ENCODE data around the gene MAP2. TPM values are rescaled to one million over a fixed set of nuclear protein-coding genes. Genes with fewer than 3 reads are reported as not detected.

MAP2 gene
- total RNA-seq, 1 donor from 2014 or later, result 58.1 TPM

- TF ChIP-seq CTCF (IDR thresholded peaks at IDR 0.05; ENCODE audit: insufficient read depth, low read length, poor library complexity, severe bottlenecking), result no peak
- no peaks in the 10 kb centered on the region for H3K36me3 ChIP-seq (ENCODE audit: control insufficient read depth, insufficient read depth, low read length)
- no peak for DNase-seq (ENCODE audit: low read depth)
- H3K4me3 ChIP-seq (ENCODE audit: low read depth, low read length), result no peak overlapping the region
- no peaks in the 10 kb centered on the region for H3K27me3 ChIP-seq (ENCODE audit: control insufficient read depth, insufficient read depth, low read length)
Observed at GRCh38 chr2:209532321-209532720, 108.5 kb downstream of the MAP2 start.

- Histone ChIP-seq H3K36me3 (ENCODE audit: control insufficient read depth, insufficient read depth, low read length) (no peaks in the 10 kb centered on the region), H3K4me3 (ENCODE audit: low read depth, low read length) (no peak overlapping the region), H3K27me3 (ENCODE audit: control insufficient read depth, insufficient read depth, low read length) (no peaks in the 10 kb centered on the region)
- no peak for DNase-seq (ENCODE audit: low read depth)
- no peak for TF ChIP-seq CTCF (IDR thresholded peaks at IDR 0.05; ENCODE audit: insufficient read depth, low read length, poor library complexity, severe bottlenecking)
Observed at GRCh38 chr2:209533391-209533790, 109.5 kb downstream of the MAP2 start.

GRCh38 chr2:209534228-209534627, 110.4 kb downstream of the MAP2 start:
- no peak for TF ChIP-seq CTCF (IDR thresholded peaks at IDR 0.05; ENCODE audit: insufficient read depth, low read length, poor library complexity, severe bottlenecking)
- Histone ChIP-seq H3K27me3 (ENCODE audit: control insufficient read depth, insufficient read depth, low read length) (no peaks in the 10 kb centered on the region), H3K4me3 (ENCODE audit: low read depth, low read length) (no peak overlapping the region), H3K36me3 (ENCODE audit: control insufficient read depth, insufficient read depth, low read length) (no peaks in the 10 kb centered on the region)
- no peak for DNase-seq (ENCODE audit: low read depth)

- no peaks in the 10 kb centered on the region for H3K27me3 ChIP-seq (ENCODE audit: control insufficient read depth, insufficient read depth, low read length)
- H3K4me3 ChIP-seq (ENCODE audit: low read depth, low read length), result no peak overlapping the region
- no peaks in the 10 kb centered on the region for H3K36me3 ChIP-seq (ENCODE audit: control insufficient read depth, insufficient read depth, low read length)
- no peak for TF ChIP-seq CTCF (IDR thresholded peaks at IDR 0.05; ENCODE audit: insufficient read depth, low read length, poor library complexity, severe bottlenecking)
- no peak for DNase-seq (ENCODE audit: low read depth)
Observed at GRCh38 chr2:209536363-209536762, 112.5 kb downstream of the MAP2 start.

- TF ChIP-seq CTCF (IDR thresholded peaks at IDR 0.05; ENCODE audit: insufficient read depth, low read length, poor library complexity, severe bottlenecking), result no peak
Observed at GRCh38 chr2:209547726-209548125, 123.9 kb downstream of the MAP2 start.

GRCh38 chr2:209549589-209549988, 125.7 kb downstream of the MAP2 start:
- TF ChIP-seq CTCF (IDR thresholded peaks at IDR 0.05; ENCODE audit: insufficient read depth, low read length, poor library complexity, severe bottlenecking), result no peak
- no peak overlapping the region for H3K4me3 ChIP-seq (ENCODE audit: low read depth, low read length)
- DNase-seq (ENCODE audit: low read depth), result no peak
- H3K27me3 ChIP-seq (ENCODE audit: control insufficient read depth, insufficient read depth, low read length), result no peaks in the 10 kb centered on the region
- H3K36me3 ChIP-seq (ENCODE audit: control insufficient read depth, insufficient read depth, low read length), result no peaks in the 10 kb centered on the region

More at GRCh38 chr2:209547726-209548125, 123.9 kb downstream of the MAP2 start:
- no peaks in the 10 kb centered on the region for H3K36me3 ChIP-seq (ENCODE audit: control insufficient read depth, insufficient read depth, low read length)
- no peaks in the 10 kb centered on the region for H3K27me3 ChIP-seq (ENCODE audit: control insufficient read depth, insufficient read depth, low read length)
- DNase-seq (ENCODE audit: low read depth), result no peak
- no peak overlapping the region for H3K4me3 ChIP-seq (ENCODE audit: low read depth, low read length)
